ENCODE results near the gene METAP1D. TPM values are rescaled to one million over a fixed set of nuclear protein-coding genes. Genes with fewer than 3 reads are reported as not detected.
"Not testable (repeated sequence)": the region's sequence is repeated elsewhere in the genome, so short reads cannot be mapped to it uniquely, and the experiment has no call there.

Gene METAP1D
- total RNA-seq, 1 experiment from 2014 or later, result 4.7 TPM

- TF ChIP-seq ARID4B (CRISPR knock-in tag; IDR thresholded peaks at IDR 0.05; ENCODE audit: borderline replicate concordance), result no peak
- TF ChIP-seq MAX (CRISPR knock-in tag; IDR thresholded peaks at IDR 0.05), result no peak
- no peak for TF ChIP-seq ZNF671 (CRISPR knock-in tag; IDR thresholded peaks at IDR 0.05)
- no peak for TF ChIP-seq MXD4 (CRISPR knock-in tag; IDR thresholded peaks at IDR 0.05; ENCODE audit: borderline replicate concordance)
- TF ChIP-seq FOXP1 (CRISPR knock-in tag; IDR thresholded peaks at IDR 0.05; ENCODE audit: borderline replicate concordance), result no peak
- TF ChIP-seq MYBL2 (CRISPR knock-in tag; IDR thresholded peaks at IDR 0.05), result no peak
- no peak for TF ChIP-seq E2F1 (CRISPR knock-in tag; IDR thresholded peaks at IDR 0.05)
- TF ChIP-seq FOXK1 (CRISPR knock-in tag; IDR thresholded peaks at IDR 0.05), result no peak
- no peak for TF ChIP-seq ATF3 (CRISPR knock-in tag; conservative IDR thresholded peaks at IDR 0.05)
Measured at GRCh38 chr2:171979103-171979502, 20.6 kb upstream of the METAP1D start (continued).

GRCh38 chr2:171983924-171984323 is 15.8 kb upstream of the METAP1D start:
- H3K4me1 Mint-ChIP-seq; ATAC-seq; H3K9me3 Mint-ChIP-seq; CTCF ChIA-PET; H3K4me3 Mint-ChIP-seq; H3K27me3 Mint-ChIP-seq (ENCODE audit: low read depth); DNase-seq (ENCODE audit: low spot score); H3K27ac Mint-ChIP-seq: not testable (repeated sequence)
- H3K36me3 Mint-ChIP-seq, result peaks cover 30% of the 10 kb centered on the region
- POLR2A ChIA-PET, result interaction anchor here (0.6 kb wide), 1 partner anchor 349 kb away, joined by 3 read pairs; no protein-coding TSS in a partner anchor

GRCh38 chr2:171985076-171985475 is 14.7 kb upstream of the METAP1D start:
- no peaks in the 10 kb centered on the region for H3K27me3 Mint-ChIP-seq (ENCODE audit: low read depth)
- ATAC-seq, result no peak
- H3K9me3 Mint-ChIP-seq, result peaks cover 2% of the 10 kb centered on the region; the same call in 1 of the 2 replicates
- no peak for TF ChIP-seq ERG (CRISPR knock-in tag; IDR thresholded peaks at IDR 0.05)
- no peak for TF ChIP-seq ZNF281 (CRISPR knock-in tag; IDR thresholded peaks at IDR 0.05)
- TF ChIP-seq CREM (CRISPR knock-in tag; IDR thresholded peaks at IDR 0.05), result no peak
- H3K27ac Mint-ChIP-seq, result no peak overlapping the region
- peaks cover 19% of the 10 kb centered on the region for H3K36me3 Mint-ChIP-seq
- ChIA-PET CTCF (no interaction called here), POLR2A (no interaction called here)
- DNase-seq (ENCODE audit: low spot score), result no peak
- H3K4me3 Mint-ChIP-seq, result no peak overlapping the region
- H3K4me1 Mint-ChIP-seq, result no peaks in the 10 kb centered on the region

Data from WTC11 (cell line).